CD4-positive, alpha-beta T cell treated with Interleukin-15 for 4 hours (primary cell): ENCODE measurements around the gene TMEM222.
"Not testable (repeated sequence)": the region's sequence is repeated elsewhere in the genome, so short reads cannot be mapped to it uniquely, and the experiment has no call there.

ENCODE experiments used
- DNase-seq: peaks from one replicate; pipeline ENCODE4 v3.0.0-alpha.2; 2020; ENCODE audit warnings: low spot score

Gene TMEM222

GRCh38 chr1:27321813-27322568 is at the start of gene TMEM222:
Gene TMEM222 (plus strand): TSS chr1:27322163. CDS start chr1:27322198, 35 bp downstream.
- DNase-seq, result peak; percentile 96

- DNase-seq, result no peak
These were observed 47.8 kb upstream of the TMEM222 start for GRCh38 chr1:27274204-27274603.

- DNase-seq, result no peak
These were observed 46.3 kb upstream of the TMEM222 start for GRCh38 chr1:27275696-27276095.

GRCh38 chr1:27284425-27285273 is 37.3 kb upstream of the TMEM222 start:
- peak; percentile 86 for DNase-seq

- no peak for DNase-seq
These were observed 36.7 kb upstream of the TMEM222 start for GRCh38 chr1:27285274-27285660.

GRCh38 chr1:27285821-27286220 is 36.1 kb upstream of the TMEM222 start:
- DNase-seq, result not testable (repeated sequence)

- not testable (repeated sequence) for DNase-seq
These were observed 32.8 kb upstream of the TMEM222 start for GRCh38 chr1:27289125-27289524.

GRCh38 chr1:27290581-27290980 is 31.4 kb upstream of the TMEM222 start:
- no peak for DNase-seq

GRCh38 chr1:27292106-27292505 is 29.9 kb upstream of the TMEM222 start:
- no peak for DNase-seq

- DNase-seq, result no peak
These were observed 28.0 kb upstream of the TMEM222 start for GRCh38 chr1:27293915-27294314.

GRCh38 chr1:27296773-27297291 is 25.1 kb upstream of the TMEM222 start:
- DNase-seq, result peak; percentile 59

- no peak for DNase-seq
These were observed 24.1 kb upstream of the TMEM222 start for GRCh38 chr1:27297903-27298302.

- DNase-seq, result no peak
These were observed 23.2 kb upstream of the TMEM222 start for GRCh38 chr1:27298632-27299384.

- DNase-seq, result no peak
These were observed 22.3 kb upstream of the TMEM222 start for GRCh38 chr1:27299385-27300271.

- DNase-seq, result peak; percentile 78
These were observed 21.5 kb upstream of the TMEM222 start for GRCh38 chr1:27300341-27301051.

- no peak for DNase-seq
These were observed 20.9 kb upstream of the TMEM222 start for GRCh38 chr1:27301052-27301422.

GRCh38 chr1:27301582-27302199 is 20.3 kb upstream of the TMEM222 start:
- no peak for DNase-seq

- no peak for DNase-seq
These were observed 19.4 kb upstream of the TMEM222 start for GRCh38 chr1:27302612-27303011.

GRCh38 chr1:27303509-27303908 is 18.5 kb upstream of the TMEM222 start:
- no peak for DNase-seq

GRCh38 chr1:27306071-27306470 is 15.9 kb upstream of the TMEM222 start:
- DNase-seq, result no peak
